HCT116 (cell line): ENCODE results near the gene STAB1. TPM values are rescaled to one million over a fixed set of nuclear protein-coding genes. Genes with fewer than 3 reads are reported as not detected.

Experiments used
- ATAC-seq: fragments of 200-7000 bp; cut with Tn5 transposase; 2 replicates; pipeline ENCODE4 v1.9.1; 2020; ENCODE audit warnings: mild to moderate bottlenecking, moderate library complexity
- BruUV-seq: library from RNA; stranded (reverse); fragments of 400-500 nt; replicated peaks from 2 replicates; lab custom pipeline; 2021; lab: Mats Ljungman, UMichigan
- CTCF ChIA-PET: fragments of 300-600 bp; sonication (Branson Sonifier 250); formaldehyde crosslinking; loops from one replicate; lab custom pipeline; 2021; ENCODE audit warnings: antibody characterized with exemption; lab: Charles Lee
- POLR2A ChIA-PET: fragments of 300-600, 350-600 bp; sonication (Branson Sonifier 250); formaldehyde crosslinking; loops from one replicate; lab custom pipeline; 2021; ENCODE audit warnings: antibody characterized with exemption; lab: Charles Lee
- RAD21 ChIA-PET, 2 experiments: fragments of 300-600 bp; sonication (Branson Sonifier 250); formaldehyde crosslinking; loops; one replicate each; lab custom pipeline; 2023; ENCODE audit warnings: low total read pairs in 2 of 2; ENCODE audit not compliant: uncharacterized antibody in 2 of 2, unreplicated experiment in 2 of 2, low non-redundant PET in 1 of 2; lab: Charles Lee
- DNase-seq: peaks from one replicate; pipeline ENCODE4 v3.0.0-alpha.2; 2010; ENCODE audit warnings: low read depth, low spot score
- H2AFZ ChIP-seq: fragments of 200-600 bp; shearing (Covaris generic), sonication (generic); 2 replicates; pipeline ENCODE4 v1.6.1; 2017; ENCODE audit warnings: low read depth, mixed run types, mixed read lengths, antibody characterized with exemption, low read length; ENCODE audit not compliant: poor library complexity, severe bottlenecking
- H3K27ac ChIP-seq: 2 replicates; pipeline ENCODE4 v1.5.1; 2012; ENCODE audit warnings: low read depth, low read length
- H3K27me3 ChIP-seq: fragments of 200-600 bp; sonication (generic); 2 replicates; pipeline ENCODE4 v1.6.1; 2016; ENCODE audit warnings: mixed run types, low read length, mixed read lengths; ENCODE audit not compliant: insufficient read depth
- H3K36me3 ChIP-seq, 2 experiments: fragments of 200-500 bp in 1 of 2; fragments of 200-600 bp in 1 of 2; sonication (Bioruptor generic) in 1 of 2; sonication (generic) in 1 of 2; 2 replicates each; pipeline versions ENCODE4 v1.5.1 to v1.6.1; 2014 to 2016; ENCODE audit warnings: low read length in 2 of 2, inconsistent platforms in 1 of 2, mixed read lengths in 1 of 2, mixed run types in 1 of 2; ENCODE audit not compliant: insufficient read depth in 2 of 2, control insufficient read depth in 1 of 2
- H3K4me1 ChIP-seq, 2 experiments: fragments of 200-600 bp in 1 of 2; sonication (generic) in 1 of 2; 2 replicates each; pipeline versions ENCODE4 v1.5.1 to v1.6.1; 2012 to 2017; ENCODE audit warnings: low read length in 2 of 2, inconsistent platforms in 1 of 2, mild to moderate bottlenecking in 1 of 2, mixed read lengths in 1 of 2, mixed run types in 1 of 2, moderate library complexity in 1 of 2; ENCODE audit not compliant: insufficient read depth in 2 of 2, control insufficient read depth in 1 of 2
- H3K4me2 ChIP-seq: fragments of 200-600 bp; sonication (generic); 2 replicates; pipeline ENCODE4 v1.6.1; 2017; ENCODE audit warnings: mixed run types, low read length, mixed read lengths
- H3K4me3 ChIP-seq, 2 experiments: fragments of 200-600 bp in 1 of 2; sonication (generic) in 1 of 2; replicated peaks in 1 of 2; 2 replicates each; pipeline ENCODE4 v1.5.1; 2011 to 2016; ENCODE audit warnings: low read length in 2 of 2, control low read depth in 1 of 2, low read depth in 1 of 2, mild to moderate bottlenecking in 1 of 2, mixed read lengths in 1 of 2, mixed run types in 1 of 2
- H3K79me2 ChIP-seq: fragments of 200-600 bp; sonication (generic); 2 replicates; pipeline ENCODE4 v1.6.1; 2017; ENCODE audit warnings: mild to moderate bottlenecking, mixed run types, low read length, moderate library complexity, mixed read lengths; ENCODE audit not compliant: insufficient read depth
- H3K9ac ChIP-seq: fragments of 200-600 bp; sonication (generic); 2 replicates; pipeline ENCODE4 v1.6.1; 2016; ENCODE audit warnings: low read length, mixed read lengths
- H3K9me2 ChIP-seq: fragments of 200-600 bp; sonication (generic), shearing (Covaris generic); 2 replicates; pipeline ENCODE4 v1.6.1; 2017; ENCODE audit warnings: mixed run types, mild to moderate bottlenecking, moderate library complexity; ENCODE audit not compliant: insufficient read depth
- H3K9me3 ChIP-seq, 2 experiments: fragments of 200-500 bp in 1 of 2; fragments of 200-600 bp in 1 of 2; sonication (Bioruptor generic) in 1 of 2; sonication (generic) in 1 of 2; 2 replicates each; pipeline ENCODE4 v1.6.1; 2014 to 2017; ENCODE audit warnings: low read length in 2 of 2, mixed read lengths in 2 of 2, inconsistent platforms in 1 of 2, low read depth in 1 of 2, mild to moderate bottlenecking in 1 of 2, mixed run types in 1 of 2, moderate library complexity in 1 of 2; ENCODE audit not compliant: control insufficient read depth in 1 of 2, insufficient read depth in 1 of 2
- H4K20me1 ChIP-seq: fragments of 200-600 bp; sonication (generic), shearing (Covaris generic); 2 replicates; pipeline ENCODE4 v1.6.1; 2017; ENCODE audit warnings: mixed run types, mild to moderate bottlenecking, moderate library complexity; ENCODE audit not compliant: insufficient read depth
- CBX3 ChIP-seq: IDR thresholded peaks from 2 replicates; pipeline ENCODE4 v1.6.1; 2012; ENCODE audit warnings: low read depth
- CEBPB ChIP-seq: IDR thresholded peaks from 2 replicates; pipeline ENCODE4 v1.6.1; 2012; ENCODE audit warnings: low read depth
- CTCF ChIP-seq, 3 experiments: fragments of 200-600 bp in 1 of 3; sonication (generic) in 1 of 3; IDR thresholded peaks in 2 of 3; conservative IDR thresholded peaks in 1 of 3; 2 replicates each; pipeline ENCODE4 v1.5.1; 2012 to 2017; ENCODE audit warnings: low read depth in 2 of 3, low read length in 2 of 3, antibody characterized with exemption in 1 of 3, borderline replicate concordance in 1 of 3, control low read depth in 1 of 3, mild to moderate bottlenecking in 1 of 3, mixed read lengths in 1 of 3, mixed run types in 1 of 3, moderate library complexity in 1 of 3; ENCODE audit not compliant: insufficient read depth in 1 of 3
- EGR1 ChIP-seq: IDR thresholded peaks from 2 replicates; pipeline ENCODE4 v1.6.1; 2012; ENCODE audit warnings: low read depth
- ELF1 ChIP-seq: IDR thresholded peaks from 2 replicates; pipeline ENCODE4 v1.6.1; 2012; ENCODE audit warnings: low read depth, borderline replicate concordance
- EZH2phosphoT487 ChIP-seq: fragments of 200-600 bp; IDR thresholded peaks from 2 replicates; pipeline ENCODE4 v1.6.1; 2018; ENCODE audit warnings: antibody characterized with exemption, borderline replicate concordance
- FOSL1 ChIP-seq: IDR thresholded peaks from 2 replicates; pipeline ENCODE4 v1.6.1; 2012; ENCODE audit warnings: low read depth
- JUND ChIP-seq: IDR thresholded peaks from 2 replicates; pipeline ENCODE4 v1.6.1; 2012
- MAX ChIP-seq: IDR thresholded peaks from 2 replicates; pipeline ENCODE4 v1.6.1; 2012
- POLR2A ChIP-seq: IDR thresholded peaks from 2 replicates; pipeline ENCODE4 v1.7.0; 2011; ENCODE audit warnings: borderline replicate concordance; ENCODE audit not compliant: insufficient read depth, insufficient read length; ENCODE audit errors: extremely low read depth
- RAD21 ChIP-seq: IDR thresholded peaks from 2 replicates; pipeline ENCODE4 v1.6.1; 2012; ENCODE audit warnings: low read depth, mild to moderate bottlenecking
- SIN3A ChIP-seq: IDR thresholded peaks from 2 replicates; pipeline ENCODE4 v1.6.1; 2012; ENCODE audit warnings: low read depth
- SP1 ChIP-seq: IDR thresholded peaks from 2 replicates; pipeline ENCODE4 v1.6.1; 2012; ENCODE audit warnings: low read depth
- SRF ChIP-seq: IDR thresholded peaks from 2 replicates; pipeline ENCODE4 v1.6.1; 2012; ENCODE audit warnings: low read depth
- TCF7L2 ChIP-seq: IDR thresholded peaks from 2 replicates; pipeline ENCODE4 v1.7.0; 2011; ENCODE audit warnings: borderline replicate concordance, inconsistent platforms; ENCODE audit not compliant: insufficient read depth, insufficient read length; ENCODE audit errors: extremely low read depth
- ZBTB33 ChIP-seq: IDR thresholded peaks from 2 replicates; pipeline ENCODE4 v1.6.1; 2011; ENCODE audit warnings: mild to moderate bottlenecking, low read length, moderate library complexity; ENCODE audit not compliant: insufficient replicate concordance; ENCODE audit errors: extremely low read depth
- ZNF274 ChIP-seq: fragments of 200-500 bp; sonication (Bioruptor generic); IDR thresholded peaks from 2 replicates; pipeline ENCODE4 v1.6.1; 2014; ENCODE audit warnings: mild to moderate bottlenecking, low read depth, low read length, inconsistent platforms
- intact Hi-C: fragments of 100-400 bp; cut with micrococcal nuclease; formaldehyde crosslinking; loops from 2 replicates; pipeline ENCODE4 v1.10.0; 2022
- total RNA-seq: library from RNA; stranded (reverse); gene quantifications from one replicate; pipeline ENCODE4 v1.2.1, GENCODE V29; 2021; ENCODE audit not compliant: unreplicated experiment
- TF ChIP-seq, protein P1 (sequence below): IDR thresholded peaks from 2 replicates; pipeline ENCODE4 v1.6.1; 2012; ENCODE audit warnings: low read depth
- TF ChIP-seq, protein P2 (sequence below): IDR thresholded peaks from 2 replicates; pipeline ENCODE4 v1.6.1; 2012

The STAB1 gene
- total RNA-seq, 1 experiment from 2014 or later: 0.44 TPM

- ChIA-PET RAD21 (no interaction called here), POLR2A (interaction anchor here (0.6 kb wide), 1 partner anchor 750 kb away, joined by 3 read pairs; no protein-coding TSS in a partner anchor)
- intact Hi-C loops: no loop called here
Measured at GRCh38 chr3:52494445-52494844, 693 bp upstream of the STAB1 start.

More at GRCh38 chr3:52494445-52494844, 693 bp upstream of the STAB1 start:
- no TSS peak for BruUV-seq
- CTCF ChIA-PET: no interaction called here
- no peak overlapping the region for H3K27ac ChIP-seq
- H3K4me1 ChIP-seq: no peaks in the 10 kb centered on the region
- H3K9me3 ChIP-seq: no peaks in the 10 kb centered on the region
- H2AFZ ChIP-seq: no peak overlapping the region
- no peak overlapping the region for H3K9ac ChIP-seq
- no peaks in the 10 kb centered on the region for H3K79me2 ChIP-seq
- no peaks in the 10 kb centered on the region for H3K27me3 ChIP-seq
- TF ChIP-seq TCF7L2 (no peak), SP1 (no peak), MAX (no peak), ELF1 (no peak), RAD21 (no peak), SRF (no peak), CBX3 (no peak), POLR2A (no peak), JUND (no peak), ZNF274 (no peak), CEBPB (no peak), SIN3A (no peak), EGR1 (no peak), ZBTB33 (no peak), FOSL1 (no peak), EZH2phosphoT487 (no peak), CTCF (IDR thresholded peaks at IDR 0.05 in 2 of 3, conservative IDR thresholded peaks at IDR 0.05 in 1 of 3; ENCODE audit: borderline replicate concordance in 1 of 3, insufficient read depth in 1 of 3, low read depth in 2 of 3, low read length in 2 of 3) (no peak)
- TF ChIP-seq, protein P1, sequence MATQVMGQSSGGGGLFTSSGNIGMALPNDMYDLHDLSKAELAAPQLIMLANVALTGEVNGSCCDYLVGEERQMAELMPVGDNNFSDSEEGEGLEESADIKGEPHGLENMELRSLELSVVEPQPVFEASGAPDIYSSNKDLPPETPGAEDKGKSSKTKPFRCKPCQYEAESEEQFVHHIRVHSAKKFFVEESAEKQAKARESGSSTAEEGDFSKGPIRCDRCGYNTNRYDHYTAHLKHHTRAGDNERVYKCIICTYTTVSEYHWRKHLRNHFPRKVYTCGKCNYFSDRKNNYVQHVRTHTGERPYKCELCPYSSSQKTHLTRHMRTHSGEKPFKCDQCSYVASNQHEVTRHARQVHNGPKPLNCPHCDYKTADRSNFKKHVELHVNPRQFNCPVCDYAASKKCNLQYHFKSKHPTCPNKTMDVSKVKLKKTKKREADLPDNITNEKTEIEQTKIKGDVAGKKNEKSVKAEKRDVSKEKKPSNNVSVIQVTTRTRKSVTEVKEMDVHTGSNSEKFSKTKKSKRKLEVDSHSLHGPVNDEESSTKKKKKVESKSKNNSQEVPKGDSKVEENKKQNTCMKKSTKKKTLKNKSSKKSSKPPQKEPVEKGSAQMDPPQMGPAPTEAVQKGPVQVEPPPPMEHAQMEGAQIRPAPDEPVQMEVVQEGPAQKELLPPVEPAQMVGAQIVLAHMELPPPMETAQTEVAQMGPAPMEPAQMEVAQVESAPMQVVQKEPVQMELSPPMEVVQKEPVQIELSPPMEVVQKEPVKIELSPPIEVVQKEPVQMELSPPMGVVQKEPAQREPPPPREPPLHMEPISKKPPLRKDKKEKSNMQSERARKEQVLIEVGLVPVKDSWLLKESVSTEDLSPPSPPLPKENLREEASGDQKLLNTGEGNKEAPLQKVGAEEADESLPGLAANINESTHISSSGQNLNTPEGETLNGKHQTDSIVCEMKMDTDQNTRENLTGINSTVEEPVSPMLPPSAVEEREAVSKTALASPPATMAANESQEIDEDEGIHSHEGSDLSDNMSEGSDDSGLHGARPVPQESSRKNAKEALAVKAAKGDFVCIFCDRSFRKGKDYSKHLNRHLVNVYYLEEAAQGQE: no peak
- TF ChIP-seq, protein P2, sequence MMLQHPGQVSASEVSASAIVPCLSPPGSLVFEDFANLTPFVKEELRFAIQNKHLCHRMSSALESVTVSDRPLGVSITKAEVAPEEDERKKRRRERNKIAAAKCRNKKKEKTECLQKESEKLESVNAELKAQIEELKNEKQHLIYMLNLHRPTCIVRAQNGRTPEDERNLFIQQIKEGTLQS: no peak
- DNase-seq: no peak
- no peaks in the 10 kb centered on the region for H4K20me1 ChIP-seq
- H3K9me2 ChIP-seq: no peaks in the 10 kb centered on the region
- no peak overlapping the region for H3K4me2 ChIP-seq
- H3K36me3 ChIP-seq: peaks cover 0 to 21% of the 10 kb centered on the region in 2 experiments; a peak in 2 of 4 replicates
- ATAC-seq: no peak
- H3K4me3 ChIP-seq: no peak overlapping the region
